HepG2 (cell line): ENCODE measurements around the gene SLC35F1. TPM values are rescaled to one million over a fixed set of nuclear protein-coding genes. Genes with fewer than 3 reads are reported as not detected.

Experiments
- ATAC-seq: fragments of 200-7000 bp; cut with Tn5 transposase; 3 replicates; pipeline ENCODE4 v1.9.1; 2020; ENCODE audit warnings: mild to moderate bottlenecking, moderate library complexity
- BruUV-seq: library from RNA; stranded (reverse); fragments of 400-500 nt; replicated peaks from 2 replicates; lab custom pipeline; 2021; lab: Mats Ljungman, UMichigan
- CTCF ChIA-PET: fragments of 300-600 bp; formaldehyde crosslinking; extraction: SDS; loops from one replicate; lab custom pipeline; 2021; ENCODE audit warnings: low total read pairs, inconsistent platforms, low intra/inter-chr PET ratio; lab: Yijun Ruan, JAX
- POLR2A ChIA-PET: fragments of 350-600 bp; sonication (Branson Sonifier 250); formaldehyde crosslinking; loops from one replicate; lab custom pipeline; 2020; ENCODE audit warnings: antibody characterized with exemption, inconsistent platforms; lab: Yijun Ruan, JAX
- DNase-seq: peaks from one replicate; pipeline ENCODE4 v3.0.0-alpha.2; 2015; ENCODE audit warnings: low spot score
- FAIRE-seq: peaks from 3 replicates; lab custom pipeline; 2011; peaks lifted over from hg19 to GRCh38; lab: Jason Lieb, UNC
- H2AFZ ChIP-seq: one replicate; pipeline ENCODE4 v1.6.1; 2011; ENCODE audit warnings: low read length, inconsistent platforms
- H3K27ac ChIP-seq: fragments of 300-600 bp; 3 replicates; pipeline ENCODE4 v1.8.0; 2011; ENCODE audit warnings: mixed run types, mild to moderate bottlenecking, mixed read lengths, low read length, inconsistent platforms; ENCODE audit not compliant: insufficient read depth; ENCODE audit errors: extremely low read length
- H3K27me3 ChIP-seq, 2 experiments: fragments of 200-600 bp in 1 of 2; 2 replicates in 1 of 2; 3 replicates in 1 of 2; pipeline versions ENCODE4 v1.6.0 to v1.8.0; 2011; ENCODE audit warnings: low read length in 2 of 2, mild to moderate bottlenecking in 2 of 2, moderate library complexity in 2 of 2, inconsistent platforms in 1 of 2; ENCODE audit not compliant: insufficient read depth in 2 of 2, control insufficient read depth in 1 of 2
- H3K36me3 ChIP-seq, 2 experiments: fragments of 200-600 bp in 1 of 2; replicated peaks in 1 of 2; 2 replicates in 1 of 2; 3 replicates in 1 of 2; pipeline versions ENCODE4 v1.5.1 to v1.8.0; 2011; ENCODE audit warnings: low read length in 2 of 2, inconsistent platforms in 1 of 2; ENCODE audit not compliant: insufficient read depth in 2 of 2, control insufficient read depth in 1 of 2
- H3K4me1 ChIP-seq: 2 replicates; pipeline ENCODE4 v1.5.1; 2012; ENCODE audit warnings: low read length, inconsistent platforms; ENCODE audit not compliant: insufficient read depth
- H3K4me2 ChIP-seq: 2 replicates; pipeline ENCODE4 v1.6.0; 2011; ENCODE audit warnings: low read depth, low read length, inconsistent platforms
- H3K4me3 ChIP-seq, 3 experiments: fragments of 200-600 bp in 1 of 3; sonication (generic), shearing (Covaris generic) in 1 of 3; replicated peaks in 1 of 3; 2 replicates each; pipeline ENCODE4 v1.5.1; 2011 to 2016; ENCODE audit warnings: low read length in 3 of 3, inconsistent platforms in 2 of 3, low read depth in 2 of 3, mild to moderate bottlenecking in 2 of 3, control low read depth in 1 of 3, mixed read lengths in 1 of 3; ENCODE audit not compliant: insufficient read depth in 1 of 3
- H3K79me2 ChIP-seq: one replicate; pipeline ENCODE4 v1.6.1; 2011; ENCODE audit warnings: low read length, inconsistent platforms; ENCODE audit not compliant: insufficient read depth
- H3K9ac ChIP-seq: 2 replicates; pipeline ENCODE4 v1.6.0; 2011; ENCODE audit warnings: mild to moderate bottlenecking, low read depth, low read length, inconsistent platforms; ENCODE audit not compliant: insufficient read depth
- H3K9me3 ChIP-seq: 2 replicates; pipeline ENCODE4 v1.5.1; 2012; ENCODE audit warnings: mild to moderate bottlenecking, low read length
- H4K20me1 ChIP-seq: 2 replicates; pipeline ENCODE4 v1.6.0; 2011; ENCODE audit warnings: inconsistent platforms, mild to moderate bottlenecking, low read length, moderate library complexity; ENCODE audit not compliant: insufficient read depth
- CREB3 ChIP-seq: sonication (generic); formaldehyde crosslinking; IDR thresholded peaks from 2 replicates; pipeline ENCODE4 v1.5.0; 2020; ENCODE audit warnings: missing genetic modification reagents
- CREBL2 ChIP-seq: sonication (generic); formaldehyde crosslinking; IDR thresholded peaks from 2 replicates; pipeline ENCODE4 v1.8.1; 2023; ENCODE audit warnings: missing genetic modification reagents, mild to moderate bottlenecking, borderline replicate concordance
- E2F1 ChIP-seq: sonication (generic); formaldehyde crosslinking; IDR thresholded peaks from 2 replicates; pipeline ENCODE4 v1.5.0; 2020; ENCODE audit warnings: missing genetic modification reagents
- PRPF4 ChIP-seq: fragments of 200-400 bp; formaldehyde crosslinking; IDR thresholded peaks from 2 replicates; pipeline ENCODE4 v1.6.1; 2016; ENCODE audit warnings: low read length, low read depth; ENCODE audit not compliant: poor library complexity, severe bottlenecking
- SOX6 ChIP-seq, 2 experiments: fragments of 450-650 bp in 1 of 2; sonication (generic) in 1 of 2; formaldehyde crosslinking in 1 of 2; IDR thresholded peaks; 2 replicates each; pipeline versions ENCODE4 v1.4.0 to v1.6.1; 2017 to 2020; ENCODE audit warnings: antibody characterized with exemption in 1 of 2, mild to moderate bottlenecking in 1 of 2, missing genetic modification reagents in 1 of 2
- TARDBP ChIP-seq: sonication (generic); formaldehyde crosslinking; IDR thresholded peaks from 2 replicates; pipeline ENCODE4 v1.8.0; 2022; ENCODE audit warnings: mild to moderate bottlenecking, missing genetic modification reagents
- ZBTB14 ChIP-seq: sonication (generic); formaldehyde crosslinking; IDR thresholded peaks from 2 replicates; pipeline ENCODE4 v1.4.0; 2020; ENCODE audit warnings: missing genetic modification reagents
- ZNF280D ChIP-seq: sonication (generic); formaldehyde crosslinking; IDR thresholded peaks from 2 replicates; pipeline ENCODE4 v1.5.1; 2020; ENCODE audit warnings: mild to moderate bottlenecking, missing genetic modification reagents
- ZNF354B ChIP-seq: sonication (generic); formaldehyde crosslinking; IDR thresholded peaks from 2 replicates; pipeline ENCODE4 v1.8.0; 2022; ENCODE audit warnings: mild to moderate bottlenecking, missing genetic modification reagents
- ZNF710 ChIP-seq: sonication (generic); formaldehyde crosslinking; IDR thresholded peaks from 2 replicates; pipeline ENCODE4 v1.5.0; 2020; ENCODE audit warnings: mild to moderate bottlenecking, missing genetic modification reagents, borderline replicate concordance
- ZNF784 ChIP-seq: sonication (generic); formaldehyde crosslinking; IDR thresholded peaks from 2 replicates; pipeline ENCODE4 v1.5.1; 2020; ENCODE audit warnings: missing genetic modification reagents, mild to moderate bottlenecking, borderline replicate concordance
- WGBS: methylation state at CpG from one replicate; pipeline ENCODE4 v1.1.6; 2017; ENCODE audit warnings: low lambda C conversion rate; 5-methylcytosine and 5-hydroxymethylcytosine counted together
- in situ Hi-C: cut with HindIII; loops from 2 replicates; pipeline ENCODE4 v1.10.0; 2017; ENCODE audit warnings: low pct_unique_long_range_greater_than_20kb; ENCODE audit not compliant: extremely low pct_ligation_motif_present
- intact Hi-C: fragments of 100-400 bp; cut with micrococcal nuclease; formaldehyde crosslinking; loops from one replicate; pipeline ENCODE4 v1.10.0; 2022; ENCODE audit not compliant: unreplicated experiment
- polyA plus RNA-seq, 8 experiments: library from polyadenylated mRNA; depleted of rRNA in 3 of 8; stranded (reverse) in 7 of 8; unstranded in 1 of 8; fragments of >200 nt; fragmentation: Illumina TruSeq in 4 of 8; extraction: Trizol in 4 of 8; gene quantifications; 2 replicates each; pipeline versions ENCODE4 v1.2.1 to v1.2.3, GENCODE V29; 2011 to 2016; ENCODE audit warnings: low read depth in 4 of 8, missing spikeins in 1 of 8, mixed read lengths in 1 of 8; ENCODE audit not compliant: insufficient read depth in 1 of 8
- total RNA-seq, 5 experiments: library from RNA; depleted of rRNA; stranded (reverse); fragments of >200 nt; fragmentation: Illumina TruSeq; extraction: Trizol; gene quantifications; 2 replicates each; pipeline ENCODE4 v1.2.3, GENCODE V29; 2016; ENCODE audit warnings: low read depth in 1 of 5

The SLC35F1 gene
- total and polyA plus RNA-seq, 2 of the 13 experiments (the other 11 are each of a cell fraction or from before 2014, with no cell fraction given) = 0.01 TPM; not detected in 1

- CTCF ChIA-PET = no interaction called here
- Histone ChIP-seq H3K4me1 (no peaks in the 10 kb centered on the region), H3K9me3 (no peaks in the 10 kb centered on the region), H3K79me2 (no peaks in the 10 kb centered on the region), H3K27me3 (no peaks in the 10 kb centered on the region), H4K20me1 (no peaks in the 10 kb centered on the region), H2AFZ (no peak overlapping the region), H3K36me3 (no peaks in the 10 kb centered on the region), H3K27ac (no peak overlapping the region), H3K4me2 (no peak overlapping the region), H3K4me3 (no peak overlapping the region), H3K9ac (no peak overlapping the region)
- DNase-seq (no peak), FAIRE-seq (no peak), ATAC-seq (no peak)
- no TSS peak for BruUV-seq
- POLR2A ChIA-PET = no interaction called here
- in situ Hi-C loops (no loop called here), intact Hi-C loops (no loop called here)
- 1% methylated on average over 3 of the region's 3 CpGs for WGBS
- TF ChIP-seq CREB3 (no peak), E2F1 (no peak), PRPF4 (no peak), ZNF784 (no peak), CREBL2 (no peak), ZNF280D (CRISPR knock-in tag) (no peak), ZBTB14 (CRISPR knock-in tag) (no peak), ZNF710 (no peak), TARDBP (CRISPR knock-in tag) (no peak), ZNF354B (CRISPR knock-in tag) (no peak), SOX6 (IDR thresholded peaks at IDR 0.05) (no peak), SOX6 (CRISPR knock-in tag; IDR thresholded peaks at IDR 0.05) (no peak)
Observed at GRCh38 chr6:118223316-118223715, 316.3 kb downstream of the SLC35F1 start.
